RWPE2 (cell line): ENCODE measurements around the gene HIPK2.
A peak's percentile ranks its signal among the peaks of the same experiment; 100 is the strongest.

ENCODE experiments used
- ATAC-seq: fragments of 200-7000 bp; cut with Tn5 transposase; 3 replicates; pipeline ENCODE4 v1.9.1; 2021; ENCODE audit warnings: low read depth
- DNase-seq: peaks from one replicate; pipeline ENCODE4 v3.0.0-alpha.2; 2020; ENCODE audit warnings: low spot score
- H3K27ac ChIP-seq: fragments of 450-650 bp; 2 replicates; pipeline ENCODE4 v1.5.1; 2017; ENCODE audit warnings: mild to moderate bottlenecking; ENCODE audit not compliant: poor library complexity, severe bottlenecking
- H3K27me3 ChIP-seq: fragments of 250-450 bp; sonication (Bioruptor Pico); 2 replicates; pipeline ENCODE4 v1.5.1; 2021; ENCODE audit warnings: mild to moderate bottlenecking, moderate library complexity; ENCODE audit not compliant: insufficient read depth, poor library complexity, severe bottlenecking
- H3K36me3 ChIP-seq: fragments of 250-450 bp; sonication (Bioruptor Pico); 2 replicates; pipeline ENCODE4 v1.5.1; 2020; ENCODE audit warnings: low read depth, mild to moderate bottlenecking, moderate library complexity
- H3K4me1 ChIP-seq: fragments of 250-450 bp; sonication (Bioruptor Pico); 2 replicates; pipeline ENCODE4 v1.5.1; 2021; ENCODE audit warnings: mild to moderate bottlenecking, moderate library complexity; ENCODE audit not compliant: insufficient read depth, poor library complexity, severe bottlenecking
- H3K4me3 ChIP-seq: fragments of 250-450 bp; sonication (Bioruptor Pico); 2 replicates; pipeline ENCODE4 v1.5.1; 2021; ENCODE audit warnings: mild to moderate bottlenecking, moderate library complexity; ENCODE audit not compliant: severe bottlenecking
- H3K9me3 ChIP-seq: fragments of 250-450 bp; sonication (Bioruptor Pico); 2 replicates; pipeline ENCODE4 v1.5.1; 2021; ENCODE audit warnings: mild to moderate bottlenecking, moderate library complexity; ENCODE audit not compliant: severe bottlenecking
- TF ChIP-seq, protein P1 (sequence below): fragments of 450-650 bp; IDR thresholded peaks from one replicate; pipeline ENCODE4 v1.5.1; 2017; ENCODE audit warnings: mild to moderate bottlenecking, moderate library complexity; ENCODE audit not compliant: poor library complexity, severe bottlenecking

Gene HIPK2

DNA sequence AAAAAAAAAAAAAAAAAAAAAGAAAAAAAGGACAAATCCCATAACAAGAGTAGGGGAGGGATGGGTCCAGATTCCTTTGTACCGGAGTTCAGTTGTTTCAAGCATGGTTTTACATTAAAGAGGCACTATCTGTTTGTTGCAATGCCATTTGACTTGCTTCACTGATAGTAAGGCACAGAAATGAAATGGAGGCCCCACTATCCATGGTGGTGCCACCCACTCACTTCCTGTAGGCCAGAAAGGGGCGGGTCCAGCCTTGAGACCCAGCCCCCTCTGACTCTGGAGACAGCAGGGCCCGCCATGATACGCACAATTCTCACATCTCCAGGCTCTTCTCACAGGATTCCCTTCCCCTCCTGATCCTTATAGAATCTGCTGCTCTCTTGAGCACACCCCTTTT is 154.3 kb downstream of the HIPK2 start:
- Histone ChIP-seq H3K4me3 (no peak overlapping the region), H3K27ac (no peak overlapping the region), H3K27me3 (no peaks in the 10 kb centered on the region), H3K36me3 (peaks cover 52% of the 10 kb centered on the region), H3K4me1 (no peaks in the 10 kb centered on the region), H3K9me3 (no peaks in the 10 kb centered on the region)
- DNase-seq (no peak), ATAC-seq (no peak)
- TF ChIP-seq, protein P1, sequence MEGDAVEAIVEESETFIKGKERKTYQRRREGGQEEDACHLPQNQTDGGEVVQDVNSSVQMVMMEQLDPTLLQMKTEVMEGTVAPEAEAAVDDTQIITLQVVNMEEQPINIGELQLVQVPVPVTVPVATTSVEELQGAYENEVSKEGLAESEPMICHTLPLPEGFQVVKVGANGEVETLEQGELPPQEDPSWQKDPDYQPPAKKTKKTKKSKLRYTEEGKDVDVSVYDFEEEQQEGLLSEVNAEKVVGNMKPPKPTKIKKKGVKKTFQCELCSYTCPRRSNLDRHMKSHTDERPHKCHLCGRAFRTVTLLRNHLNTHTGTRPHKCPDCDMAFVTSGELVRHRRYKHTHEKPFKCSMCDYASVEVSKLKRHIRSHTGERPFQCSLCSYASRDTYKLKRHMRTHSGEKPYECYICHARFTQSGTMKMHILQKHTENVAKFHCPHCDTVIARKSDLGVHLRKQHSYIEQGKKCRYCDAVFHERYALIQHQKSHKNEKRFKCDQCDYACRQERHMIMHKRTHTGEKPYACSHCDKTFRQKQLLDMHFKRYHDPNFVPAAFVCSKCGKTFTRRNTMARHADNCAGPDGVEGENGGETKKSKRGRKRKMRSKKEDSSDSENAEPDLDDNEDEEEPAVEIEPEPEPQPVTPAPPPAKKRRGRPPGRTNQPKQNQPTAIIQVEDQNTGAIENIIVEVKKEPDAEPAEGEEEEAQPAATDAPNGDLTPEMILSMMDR = no peak

DNA sequence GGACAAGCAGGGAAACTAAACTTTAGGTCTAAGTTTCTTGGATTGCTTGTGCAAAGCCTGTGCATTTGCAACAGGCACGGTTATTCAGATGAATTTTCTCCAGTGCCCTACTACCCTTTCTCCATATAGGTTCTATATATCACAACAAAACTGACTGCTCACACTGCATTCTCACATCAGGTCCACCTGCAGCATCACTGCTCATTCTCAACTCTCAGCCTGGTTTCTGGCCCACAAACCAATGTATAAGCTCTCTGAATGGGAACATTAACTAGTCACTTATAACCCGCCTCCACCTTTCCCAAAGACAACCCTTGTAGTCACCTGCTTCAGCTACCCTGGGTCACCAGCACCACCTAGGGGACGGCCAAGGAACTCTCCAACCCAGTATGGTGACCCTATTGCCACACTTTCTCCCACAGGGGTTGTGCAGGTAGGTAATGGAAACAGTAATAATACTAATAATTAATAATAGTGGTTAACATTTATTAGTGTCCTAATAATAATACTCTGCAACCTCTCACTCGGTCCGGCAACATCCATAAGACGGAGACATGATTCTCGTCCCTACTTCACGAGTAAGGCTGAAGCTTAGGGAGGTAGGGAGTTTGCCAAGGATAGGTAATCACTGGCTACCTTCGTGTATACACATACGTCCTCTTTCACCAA is 157.0 kb downstream of the HIPK2 start:
- Histone ChIP-seq H3K4me3 (no peak overlapping the region), H3K36me3 (peaks cover 53% of the 10 kb centered on the region), H3K9me3 (no peaks in the 10 kb centered on the region), H3K4me1 (no peaks in the 10 kb centered on the region), H3K27me3 (no peaks in the 10 kb centered on the region), H3K27ac (no peak overlapping the region)
- TF ChIP-seq, protein P1 = peak; percentile 61
- no peak for DNase-seq
- peak; percentile 60; the same call in 2 of the 3 replicates for ATAC-seq

DNA sequence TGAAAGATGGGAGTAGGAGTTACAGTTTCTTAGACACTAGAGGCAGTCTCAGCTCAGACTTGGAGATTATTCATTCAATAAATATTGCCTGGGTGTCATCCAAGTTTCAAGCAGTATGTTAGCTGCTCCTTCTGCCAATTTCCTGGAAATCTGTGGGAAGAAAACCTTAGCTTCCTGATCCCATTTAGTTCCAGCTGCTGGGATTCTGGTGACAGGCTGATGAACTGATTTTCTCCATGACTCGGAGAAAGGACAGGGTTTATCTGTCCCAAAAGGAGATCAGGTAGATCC is 158.5 kb downstream of the HIPK2 start:
- peak; percentile 43; the same call in 1 of the 3 replicates for ATAC-seq
- Histone ChIP-seq H3K9me3 (no peaks in the 10 kb centered on the region), H3K4me1 (no peaks in the 10 kb centered on the region), H3K27ac (no peak overlapping the region), H3K36me3 (peaks cover 52% of the 10 kb centered on the region), H3K27me3 (no peaks in the 10 kb centered on the region), H3K4me3 (no peak overlapping the region)
- DNase-seq = no peak
- TF ChIP-seq, protein P1 = no peak

DNA sequence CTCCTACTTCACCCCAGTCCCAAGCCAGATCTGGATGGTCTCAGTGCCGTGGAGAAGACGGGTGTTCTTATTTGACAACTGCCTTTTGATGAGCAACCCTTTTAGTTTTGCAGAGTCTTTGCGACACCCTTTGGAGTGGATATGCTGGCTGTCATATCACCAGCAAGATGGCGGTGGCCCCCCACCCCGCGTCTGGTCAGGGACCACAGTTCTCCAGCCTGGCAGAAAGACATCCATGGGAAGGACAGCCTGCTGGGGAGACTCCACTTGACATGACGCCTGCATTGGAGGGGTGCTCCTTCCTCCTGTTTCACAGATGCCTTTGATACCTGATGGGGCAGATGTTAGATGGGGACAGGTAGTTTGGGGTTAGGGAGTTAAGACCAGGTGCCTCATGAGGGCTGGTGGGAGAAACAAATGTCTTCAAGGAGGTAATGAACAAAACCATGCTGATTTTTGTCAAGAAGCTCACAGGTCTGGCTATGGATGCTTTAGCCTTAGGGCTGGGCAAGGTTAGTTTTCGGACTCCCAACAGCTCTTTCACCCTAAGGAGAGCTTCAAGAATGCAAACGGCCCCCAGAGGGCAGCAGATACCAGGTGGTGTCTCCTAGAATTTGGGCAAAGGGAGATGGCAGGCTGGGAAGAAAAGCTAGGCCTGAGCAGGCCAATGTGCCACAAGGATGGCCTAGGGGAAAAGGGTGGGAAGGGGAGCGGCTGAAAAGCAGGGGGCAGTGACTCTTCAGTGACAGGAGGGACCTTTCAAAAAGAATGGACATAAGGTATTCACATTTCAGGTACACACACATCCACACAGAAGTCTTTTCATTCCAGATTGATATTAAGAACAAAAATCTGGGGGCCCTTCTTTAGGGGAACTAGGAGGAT is 159.1 kb downstream of the HIPK2 start:
- peaks cover 58% of the 10 kb centered on the region for H3K36me3 ChIP-seq
- no peaks in the 10 kb centered on the region for H3K27me3 ChIP-seq
- peak; percentile 50; the same call in 2 of the 3 replicates for ATAC-seq
- no peak for DNase-seq
- H3K9me3 ChIP-seq = no peaks in the 10 kb centered on the region
- TF ChIP-seq, protein P1 = peak; percentile 58
- H3K4me1 ChIP-seq = no peaks in the 10 kb centered on the region
- H3K4me3 ChIP-seq = no peak overlapping the region
- no peak overlapping the region for H3K27ac ChIP-seq
